ENCODE data around the gene PNMT.

GRCh38 chr17:39677072-39677471, 8.8 kb downstream of the PNMT start:
- TF ChIP-seq CTCF (CRISPR knock-in tag; IDR thresholded peaks at IDR 0.05) (no peak), POLR2AphosphoS5 (IDR thresholded peaks at IDR 0.05; ENCODE audit: low read depth, low read length) (no peak), ZFYVE20 (CRISPR knock-in tag; IDR thresholded peaks at IDR 0.05; ENCODE audit: borderline replicate concordance, low read depth) (no peak), ETV6 (CRISPR knock-in tag; conservative IDR thresholded peaks at IDR 0.05) (no peak), THAP7 (CRISPR knock-in tag; IDR thresholded peaks at IDR 0.05) (no peak)
